Measurements from ENCODE around the gene STRA8. TPM values are rescaled to one million over a fixed set of nuclear protein-coding genes. Genes with fewer than 3 reads are reported as not detected.

The STRA8 gene
- total RNA-seq, 1 donor from 2014 or later, result not detected

- no peak overlapping the region for H3K27ac Mint-ChIP-seq
- H3K4me3 Mint-ChIP-seq, result no peak overlapping the region
- H3K9me3 Mint-ChIP-seq, result no peaks in the 10 kb centered on the region
- H3K36me3 Mint-ChIP-seq, result no peaks in the 10 kb centered on the region
- DNase-seq (ENCODE audit: low spot score in 2 of 2, unreplicated experiment in 2 of 2), result peak; percentile 60 to 76
- peak; percentile 75 for TF ChIP-seq CTCF (IDR thresholded peaks at IDR 0.05; ENCODE audit: unreplicated experiment)
- peaks cover 18% of the 10 kb centered on the region for H3K27me3 Mint-ChIP-seq (ENCODE audit: low read depth)
- H3K4me1 Mint-ChIP-seq, result peaks cover 4% of the 10 kb centered on the region
These were observed 47.8 kb downstream of the STRA8 start for GRCh38 chr7:135281363-135281949.

- Mint-ChIP-seq H3K36me3 (no peaks in the 10 kb centered on the region), H3K27ac (no peak overlapping the region), H3K4me1 (peaks cover 4% of the 10 kb centered on the region), H3K4me3 (no peak overlapping the region), H3K27me3 (ENCODE audit: low read depth) (peaks cover 18% of the 10 kb centered on the region), H3K9me3 (no peaks in the 10 kb centered on the region)
- peak in 1 of 2 experiments; percentile 20 for DNase-seq (ENCODE audit: low spot score in 2 of 2, unreplicated experiment in 2 of 2)
- no peak for TF ChIP-seq CTCF (IDR thresholded peaks at IDR 0.05; ENCODE audit: unreplicated experiment)
These were observed 49.1 kb downstream of the STRA8 start for GRCh38 chr7:135282561-135283254.

GRCh38 chr7:135283959-135284638 is 50.5 kb downstream of the STRA8 start:
- Mint-ChIP-seq H3K27me3 (ENCODE audit: low read depth) (peaks cover 13% of the 10 kb centered on the region), H3K4me3 (no peak overlapping the region), H3K9me3 (no peaks in the 10 kb centered on the region), H3K27ac (no peak overlapping the region), H3K36me3 (no peaks in the 10 kb centered on the region), H3K4me1 (peaks cover 4% of the 10 kb centered on the region)
- TF ChIP-seq CTCF (IDR thresholded peaks at IDR 0.05; ENCODE audit: unreplicated experiment), result no peak
- peak in 1 of 2 experiments; percentile 13 for DNase-seq (ENCODE audit: low spot score in 2 of 2, unreplicated experiment in 2 of 2)

- H3K9me3 Mint-ChIP-seq, result no peaks in the 10 kb centered on the region
- no peak for TF ChIP-seq CTCF (IDR thresholded peaks at IDR 0.05; ENCODE audit: unreplicated experiment)
- no peak overlapping the region for H3K4me3 Mint-ChIP-seq
- DNase-seq (ENCODE audit: low spot score in 2 of 2, unreplicated experiment in 2 of 2), result no peak
- H3K27me3 Mint-ChIP-seq (ENCODE audit: low read depth), result peaks cover 6% of the 10 kb centered on the region
- H3K36me3 Mint-ChIP-seq, result no peaks in the 10 kb centered on the region
- peaks cover 4% of the 10 kb centered on the region for H3K4me1 Mint-ChIP-seq
- no peak overlapping the region for H3K27ac Mint-ChIP-seq
These were observed 52.1 kb downstream of the STRA8 start for GRCh38 chr7:135285547-135286233.

GRCh38 chr7:135286876-135287275 is 53.2 kb downstream of the STRA8 start:
- no peak overlapping the region for H3K4me3 Mint-ChIP-seq
- H3K27me3 Mint-ChIP-seq (ENCODE audit: low read depth), result no peaks in the 10 kb centered on the region
- H3K4me1 Mint-ChIP-seq, result no peaks in the 10 kb centered on the region
- no peak for DNase-seq (ENCODE audit: low spot score in 2 of 2, unreplicated experiment in 2 of 2)
- TF ChIP-seq CTCF (IDR thresholded peaks at IDR 0.05; ENCODE audit: unreplicated experiment), result no peak
- no peaks in the 10 kb centered on the region for H3K9me3 Mint-ChIP-seq
- H3K27ac Mint-ChIP-seq, result no peak overlapping the region
- H3K36me3 Mint-ChIP-seq, result no peaks in the 10 kb centered on the region
